Type B pancreatic cell (in vitro differentiated cells): Measurements from ENCODE around the gene RSPH1. TPM values are rescaled to one million over a fixed set of nuclear protein-coding genes. Genes with fewer than 3 reads are reported as not detected.

ENCODE experiments used
- DNase-seq: peaks from one replicate; pipeline ENCODE4 v3.0.0; 2021; ENCODE audit warnings: mixed read lengths; ENCODE audit not compliant: unreplicated experiment; ENCODE audit errors: extremely low spot score
- H3K27ac Mint-ChIP-seq: 2 replicates; pipeline ENCODE4 v1.8.0; 2021; ENCODE audit warnings: mild to moderate bottlenecking, mixed read lengths
- H3K27me3 Mint-ChIP-seq: 2 replicates; pipeline ENCODE4 v1.8.0; 2021; ENCODE audit warnings: mixed read lengths
- H3K36me3 Mint-ChIP-seq: 2 replicates; pipeline ENCODE4 v1.8.0; 2021; ENCODE audit warnings: mixed read lengths
- H3K4me1 Mint-ChIP-seq: one replicate; pipeline ENCODE4 v1.8.0; 2021; ENCODE audit warnings: mixed read lengths; ENCODE audit not compliant: unreplicated experiment
- H3K4me3 Mint-ChIP-seq: 2 replicates; pipeline ENCODE4 v1.8.0; 2021; ENCODE audit warnings: mild to moderate bottlenecking, mixed read lengths
- H3K9me3 Mint-ChIP-seq: 2 replicates; pipeline ENCODE4 v1.8.0; 2021; ENCODE audit warnings: mixed read lengths
- CTCF ChIP-seq: fragments of 200-600 bp; sonication (generic); conservative IDR thresholded peaks from 2 replicates; pipeline ENCODE4 v1.5.0; 2021; ENCODE audit warnings: antibody characterized with exemption, mild to moderate bottlenecking
- total RNA-seq: library from RNA; stranded (reverse); gene quantifications from 2 replicates; pipeline ENCODE4 v1.2.1, GENCODE V29; 2021; ENCODE audit warnings: low replicate concordance

Gene RSPH1
- total RNA-seq, 1 donor from 2014 or later, result 5.2 TPM

- no peak overlapping the region for H3K27ac Mint-ChIP-seq
- H3K4me3 Mint-ChIP-seq, result no peak overlapping the region
- no peaks in the 10 kb centered on the region for H3K4me1 Mint-ChIP-seq
- no peak for TF ChIP-seq CTCF
- no peaks in the 10 kb centered on the region for H3K9me3 Mint-ChIP-seq
- no peaks in the 10 kb centered on the region for H3K36me3 Mint-ChIP-seq
- no peak for DNase-seq
- H3K27me3 Mint-ChIP-seq, result peaks cover 19% of the 10 kb centered on the region
Measured at GRCh38 chr21:42443181-42443785, 52.7 kb downstream of the RSPH1 start.

- peaks cover 14% of the 10 kb centered on the region for H3K27me3 Mint-ChIP-seq
- no peaks in the 10 kb centered on the region for H3K9me3 Mint-ChIP-seq
- TF ChIP-seq CTCF, result no peak
Measured at GRCh38 chr21:42441963-42442362, 54.1 kb downstream of the RSPH1 start.

GRCh38 chr21:42440187-42440792 is 55.7 kb downstream of the RSPH1 start:
- no peak for TF ChIP-seq CTCF
- no peak overlapping the region for H3K27ac Mint-ChIP-seq
- DNase-seq, result no peak
- peaks cover 13% of the 10 kb centered on the region for H3K27me3 Mint-ChIP-seq
- no peaks in the 10 kb centered on the region for H3K36me3 Mint-ChIP-seq
- H3K4me1 Mint-ChIP-seq, result no peaks in the 10 kb centered on the region
- H3K9me3 Mint-ChIP-seq, result no peaks in the 10 kb centered on the region
- no peak overlapping the region for H3K4me3 Mint-ChIP-seq

More at GRCh38 chr21:42441963-42442362, 54.1 kb downstream of the RSPH1 start:
- Mint-ChIP-seq H3K4me1 (no peaks in the 10 kb centered on the region), H3K4me3 (no peak overlapping the region), H3K27ac (no peak overlapping the region), H3K36me3 (no peaks in the 10 kb centered on the region)
- DNase-seq, result no peak

- Mint-ChIP-seq H3K4me3 (no peak overlapping the region), H3K4me1 (no peaks in the 10 kb centered on the region), H3K27ac (no peak overlapping the region), H3K36me3 (no peaks in the 10 kb centered on the region), H3K9me3 (no peaks in the 10 kb centered on the region), H3K27me3 (peaks cover 19% of the 10 kb centered on the region)
- TF ChIP-seq CTCF, result no peak
- DNase-seq, result no peak
Measured at GRCh38 chr21:42439284-42440186, 56.5 kb downstream of the RSPH1 start.

- H3K27me3 Mint-ChIP-seq, result peaks cover 21% of the 10 kb centered on the region
- no peaks in the 10 kb centered on the region for H3K4me1 Mint-ChIP-seq
- H3K4me3 Mint-ChIP-seq, result no peak overlapping the region
- no peak for DNase-seq
- no peak overlapping the region for H3K27ac Mint-ChIP-seq
- H3K9me3 Mint-ChIP-seq, result no peaks in the 10 kb centered on the region
- no peaks in the 10 kb centered on the region for H3K36me3 Mint-ChIP-seq
- TF ChIP-seq CTCF, result no peak
Measured at GRCh38 chr21:42438316-42439205, 57.5 kb downstream of the RSPH1 start.
